22Rv1 (cell line): ENCODE results near the gene CSPG4.
"Not testable (repeated sequence)": the region's sequence is repeated elsewhere in the genome, so short reads cannot be mapped to it uniquely, and the experiment has no call there.

Source experiments
- CTCF ChIP-seq: fragments of 450-650 bp; IDR thresholded peaks from 2 replicates; pipeline ENCODE4 v1.5.1; 2017; ENCODE audit warnings: mild to moderate bottlenecking
- ZFX ChIP-seq: fragments of 450-650 bp; IDR thresholded peaks from 2 replicates; pipeline ENCODE4 v1.6.1; 2017; ENCODE audit warnings: antibody characterized with exemption, borderline replicate concordance

- TF ChIP-seq CTCF, ZFX: not testable (repeated sequence)
These were observed 4.4 kb upstream of the CSPG4 start for GRCh38 chr15:75717001-75717400.
